HL-60/S4 treated with retinoic acid at 250 ng/mL for 4 days and 3 days (cell line): ENCODE measurements around the gene RASSF10.
"Not testable (repeated sequence)": the region's sequence is repeated elsewhere in the genome, so short reads cannot be mapped to it uniquely, and the experiment has no call there.

ENCODE experiments used
- in situ Hi-C: fragments of 300-500 bp; cut with MboI; formaldehyde crosslinking; loops from 2 replicates; pipeline ENCODE4 v1.7.0; 2022; ENCODE audit warnings: low sequenced_read_pairs

Gene RASSF10

GRCh38 chr11:13016415-13016814 lies 7.3 kb downstream of the RASSF10 start:
- in situ Hi-C loops = no loop called here

- in situ Hi-C loops = no loop called here
Observed at GRCh38 chr11:13019313-13019712, 10.2 kb downstream of the RASSF10 start.

DNA sequence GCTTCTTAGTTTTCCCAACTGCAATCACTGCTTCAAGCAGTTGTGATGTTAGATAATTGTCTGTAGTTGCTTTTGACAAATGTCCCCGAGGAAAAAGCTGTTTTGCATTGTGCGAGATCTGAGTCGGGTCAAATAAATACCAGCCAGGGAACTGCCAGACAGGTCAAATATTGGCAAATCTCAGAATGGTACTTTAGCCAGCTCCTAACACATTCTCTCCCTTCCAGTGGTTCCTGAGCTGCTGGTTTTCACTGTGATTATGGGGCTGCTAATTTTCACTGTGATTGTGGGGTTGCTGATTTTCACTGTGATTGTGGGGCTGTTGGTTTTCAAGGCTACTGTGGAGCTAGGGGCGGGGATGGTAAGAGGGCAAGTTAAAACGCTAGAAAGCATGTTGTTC lies 14.3 kb downstream of the RASSF10 start:
- in situ Hi-C loops = no loop called here

DNA sequence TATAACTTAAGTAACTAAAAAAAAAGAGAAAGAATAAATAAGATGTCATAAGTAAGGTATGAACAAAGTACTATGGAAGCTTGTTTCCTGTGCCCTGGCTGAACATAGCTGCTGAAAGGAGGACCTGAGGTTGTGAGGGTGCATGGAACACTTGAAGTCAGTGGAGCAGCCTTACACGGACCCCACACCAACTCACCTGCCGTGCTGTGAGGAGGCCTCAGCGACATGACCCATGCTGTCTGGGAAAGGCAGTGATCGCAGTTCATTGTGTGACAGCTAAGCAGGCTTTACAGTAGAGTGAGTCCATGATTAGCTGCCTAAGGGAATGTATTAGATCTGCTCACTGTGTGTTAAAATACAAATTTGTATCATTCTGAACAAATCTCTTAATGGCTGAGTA lies 17.6 kb downstream of the RASSF10 start:
- in situ Hi-C loops = no loop called here

DNA sequence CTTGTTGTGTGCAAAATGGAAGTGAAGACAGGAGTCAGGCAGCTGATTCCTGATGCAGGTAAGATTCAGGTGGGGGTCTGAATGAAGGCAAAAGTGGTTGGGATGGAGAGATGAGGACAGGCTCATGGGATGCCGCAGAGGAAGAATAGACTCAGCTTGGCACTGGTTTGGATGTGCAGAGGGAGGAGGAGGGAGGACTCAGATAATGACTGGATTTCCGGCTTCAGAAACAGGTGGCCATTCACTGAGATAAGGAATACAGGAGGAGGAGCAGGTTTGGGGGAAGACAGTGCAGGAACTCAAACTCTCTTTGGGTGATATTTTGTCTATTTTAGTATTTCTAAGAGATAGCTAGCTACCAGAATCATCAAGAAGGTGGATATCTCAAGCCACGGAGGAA lies 19.2 kb downstream of the RASSF10 start:
- in situ Hi-C loops = no loop called here

DNA sequence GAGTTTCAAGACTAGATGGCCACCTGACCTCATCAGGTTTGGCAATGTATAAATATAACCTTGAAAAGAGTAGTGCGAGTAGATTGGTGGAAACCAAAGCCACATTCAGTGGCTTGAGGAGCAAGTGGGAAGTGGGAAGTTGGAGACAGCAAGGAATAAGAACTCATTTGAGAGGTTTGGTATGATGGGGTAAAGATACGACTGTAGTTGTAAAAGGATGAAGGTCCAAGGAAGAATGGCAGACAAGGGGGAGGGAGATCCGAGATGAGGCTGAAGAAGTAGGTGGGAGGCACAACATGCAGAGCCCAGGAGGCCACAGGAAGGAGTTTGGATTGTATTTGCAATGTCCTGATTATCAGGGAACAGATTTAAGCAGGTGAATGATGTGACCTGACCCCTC lies 20.8 kb downstream of the RASSF10 start:
- in situ Hi-C loops = no loop called here

GRCh38 chr11:13030857-13031256 lies 21.7 kb downstream of the RASSF10 start:
- in situ Hi-C loops = no loop called here

GRCh38 chr11:13031349-13031748 lies 22.2 kb downstream of the RASSF10 start:
- in situ Hi-C loops = no loop called here

DNA sequence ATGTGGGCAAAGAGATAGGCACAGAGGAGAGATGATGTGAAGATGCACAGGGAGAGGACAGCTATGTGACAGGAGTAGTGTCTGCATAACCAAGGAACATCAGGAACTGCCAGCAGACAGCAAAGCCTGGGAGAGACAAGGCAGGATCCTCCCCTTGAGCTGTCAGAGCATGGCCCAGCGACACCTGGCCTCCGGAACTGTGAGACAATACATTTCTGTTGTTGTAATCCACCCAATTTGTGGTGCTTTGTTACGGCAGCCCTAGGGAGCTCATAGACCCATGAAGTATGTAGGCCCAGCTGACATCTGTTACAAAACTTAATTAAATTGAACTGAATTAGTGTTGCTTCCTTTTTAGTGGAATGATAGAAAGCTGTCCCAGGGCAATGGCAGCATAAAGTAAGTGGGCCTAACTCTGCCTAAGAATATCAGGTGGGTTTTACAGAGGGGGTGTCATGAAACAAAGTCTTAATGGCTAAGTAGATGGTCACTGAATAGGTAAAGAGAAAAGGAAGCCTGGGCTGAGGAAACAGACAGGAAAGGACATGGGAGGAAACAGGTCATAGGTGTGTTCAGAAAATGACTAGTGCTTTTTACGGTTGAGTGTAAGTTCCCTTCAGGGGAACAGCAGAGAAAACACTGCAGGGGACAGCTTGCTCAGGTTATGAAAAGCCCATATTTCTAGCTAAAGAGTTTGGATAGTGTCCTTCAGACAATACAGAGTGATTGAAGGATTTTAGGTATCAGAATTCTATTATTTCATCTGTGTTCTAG lies 24.8 kb downstream of the RASSF10 start:
- in situ Hi-C loops = no loop called here

DNA sequence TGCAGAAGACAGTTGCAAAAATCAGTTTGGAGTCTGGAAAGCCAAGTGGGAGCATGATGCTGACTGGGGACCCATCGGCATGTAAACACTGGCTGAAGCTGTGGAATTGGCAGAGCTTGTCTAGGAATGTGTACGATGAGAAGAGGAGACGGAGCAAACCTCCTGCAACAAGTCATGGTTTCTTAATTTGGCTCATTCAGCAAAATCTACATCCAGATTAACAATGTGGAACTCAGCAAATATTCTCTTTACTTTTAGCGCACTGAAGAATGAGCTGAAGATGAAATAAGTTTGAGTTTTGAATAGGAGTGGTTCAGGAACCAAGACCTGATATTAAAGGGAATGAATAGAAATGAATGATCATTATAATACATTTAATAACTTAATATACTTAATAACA lies 26.6 kb downstream of the RASSF10 start:
- in situ Hi-C loops = no loop called here

DNA sequence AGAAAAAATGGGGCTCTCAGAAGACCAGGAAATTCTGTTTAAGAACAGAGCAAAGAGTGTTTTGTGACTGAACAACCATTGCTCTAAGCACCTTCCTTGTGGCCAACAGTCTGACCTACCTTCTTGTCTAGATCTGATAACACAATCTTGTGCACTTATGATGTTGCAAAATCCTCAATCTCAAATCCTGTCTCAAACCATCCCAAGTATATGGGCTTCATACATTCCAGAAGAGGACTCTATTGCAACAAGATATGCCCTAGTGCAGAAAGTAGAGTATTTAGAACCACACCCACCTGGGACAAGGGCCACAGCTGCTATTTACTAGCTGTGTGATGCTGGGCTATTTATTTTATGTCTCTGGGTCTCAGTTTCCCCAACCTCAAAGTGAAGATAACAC lies 27.1 kb downstream of the RASSF10 start:
- in situ Hi-C loops = no loop called here

GRCh38 chr11:13038366-13038765 lies 29.2 kb downstream of the RASSF10 start:
- in situ Hi-C loops = no loop called here

GRCh38 chr11:13039126-13039525 lies 30.0 kb downstream of the RASSF10 start:
- in situ Hi-C loops = no loop called here

- in situ Hi-C loops = no loop called here
Observed at GRCh38 chr11:13040969-13041561, 31.9 kb downstream of the RASSF10 start.

- in situ Hi-C loops = no loop called here
Observed at GRCh38 chr11:13042873-13043342, 33.8 kb downstream of the RASSF10 start.

GRCh38 chr11:13043912-13044628 lies 35.0 kb downstream of the RASSF10 start:
- in situ Hi-C loops = no loop called here

DNA sequence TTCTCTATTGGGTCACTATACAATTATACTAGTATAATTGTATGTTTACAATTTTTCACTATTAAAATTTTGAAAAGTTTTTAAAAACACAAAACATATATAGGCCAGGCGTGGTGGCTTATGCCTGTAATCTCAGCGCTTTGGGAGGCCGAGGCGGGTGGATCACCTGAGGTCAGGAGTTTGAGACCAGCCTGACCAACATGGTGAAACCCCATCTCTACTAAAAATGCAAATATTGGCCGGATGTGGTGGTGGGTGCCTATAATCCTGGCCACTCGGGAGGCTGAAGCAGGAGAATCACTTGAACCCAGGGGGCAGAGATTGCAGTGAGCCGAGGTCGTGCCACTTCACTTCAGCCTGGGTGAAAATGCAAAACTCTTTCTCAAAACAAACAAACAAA lies 36.0 kb downstream of the RASSF10 start:
- in situ Hi-C loops = not testable (repeated sequence)

- in situ Hi-C loops = no loop called here
Observed at GRCh38 chr11:13045734-13046133, 36.6 kb downstream of the RASSF10 start.

DNA sequence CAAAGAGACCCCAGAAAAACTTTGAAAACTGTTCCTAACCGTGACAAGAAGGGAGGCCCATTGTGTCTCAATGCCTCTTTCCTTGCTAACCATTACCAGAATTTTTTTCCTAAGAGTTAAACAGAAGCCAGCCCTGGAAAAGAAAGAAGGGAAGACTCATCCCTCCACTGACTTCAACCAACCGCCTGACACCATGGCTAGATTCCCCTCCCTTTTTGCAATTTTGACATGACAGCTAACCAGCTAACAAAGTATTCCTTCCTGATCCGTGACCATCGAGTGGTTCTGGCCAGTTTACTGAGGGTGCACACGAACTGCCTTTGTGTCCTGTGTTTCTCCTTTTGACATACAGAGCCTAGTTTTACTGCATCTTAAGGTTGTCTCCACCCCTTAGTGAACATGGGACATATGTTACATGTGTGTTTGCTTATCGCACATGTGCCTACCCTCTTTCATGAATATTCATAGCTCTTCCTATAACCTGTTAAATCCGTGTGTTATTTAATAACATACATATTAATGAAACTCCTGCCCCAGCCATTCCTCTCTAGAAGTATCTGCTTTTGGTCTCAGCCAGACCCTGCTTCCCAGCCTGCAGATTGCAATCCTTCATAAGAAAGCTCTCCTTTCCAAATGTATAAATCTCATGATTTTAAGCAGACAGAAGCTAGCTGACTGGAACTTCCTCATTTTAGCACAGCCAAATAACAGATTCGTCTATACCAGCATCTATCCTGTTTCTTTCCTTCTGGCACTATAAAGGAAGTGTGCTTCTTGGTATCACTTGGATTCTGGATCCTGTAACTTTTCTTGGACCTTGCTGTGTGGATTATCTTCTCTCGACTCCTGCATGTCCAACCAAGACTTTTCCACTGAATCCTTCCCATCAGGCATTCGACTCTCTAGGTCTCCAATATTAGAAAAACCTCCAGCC lies 37.8 kb downstream of the RASSF10 start:
- in situ Hi-C loops = no loop called here

DNA sequence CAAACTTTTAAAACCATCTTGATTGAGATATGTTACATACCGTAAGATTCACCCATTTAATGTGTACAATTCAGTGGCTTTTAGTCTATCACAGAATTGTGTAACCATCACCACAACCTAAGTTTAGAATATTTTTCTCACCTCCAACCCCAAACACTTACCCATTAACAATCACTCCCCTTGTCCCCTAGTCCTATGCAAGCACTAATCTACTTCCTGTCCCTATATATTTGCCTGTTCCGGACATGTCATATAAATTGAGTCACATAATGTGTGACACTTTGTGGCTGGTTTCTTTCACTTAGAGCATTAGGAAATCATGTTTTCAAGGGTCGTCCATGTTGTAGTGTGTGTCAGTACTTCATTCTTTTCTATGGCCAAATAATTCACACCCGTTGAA lies 38.8 kb downstream of the RASSF10 start:
- in situ Hi-C loops = no loop called here

DNA sequence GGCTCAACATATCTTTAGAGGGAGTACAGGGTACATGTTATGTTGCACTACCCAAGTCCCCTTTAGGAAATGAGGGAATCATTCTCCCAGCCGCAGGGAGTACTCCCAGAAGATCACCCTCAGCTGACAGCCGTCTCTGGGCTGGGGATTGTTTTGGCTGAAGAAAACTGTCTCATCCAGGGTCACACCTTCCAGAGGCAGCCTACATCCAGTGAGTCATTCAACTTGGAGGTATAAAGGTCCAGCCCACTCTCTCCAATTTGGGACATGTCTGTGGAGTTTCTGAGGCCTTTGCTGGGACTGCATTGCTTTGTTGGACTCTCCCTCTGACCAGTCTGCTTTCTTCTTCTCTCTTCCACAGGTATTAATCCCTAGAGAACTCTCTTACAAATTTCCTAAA lies 42.1 kb downstream of the RASSF10 start:
- in situ Hi-C loops = no loop called here
